Right lobe of liver (tissue), 4 donors: Measurements from ENCODE around the gene COL4A1.

Experiments used
- CTCF ChIP-seq, 4 donors: fragments of 200-600 bp in 3 of 4; fragments of 450-650 bp in 1 of 4; IDR thresholded peaks; one replicate each; pipeline versions ENCODE4 v1.5.1 to v1.8.0; 2016 to 2022; ENCODE audit warnings: antibody characterized with exemption in 4 of 4, mild to moderate bottlenecking in 2 of 4
- POLR2A ChIP-seq: fragments of 450-650 bp; IDR thresholded peaks from one replicate; pipeline ENCODE4 v1.6.1; 2017; ENCODE audit warnings: antibody characterized with exemption, mild to moderate bottlenecking
- donor health status: DM: no; HTN: no; CAD: no.
- donor health status: DM: no; HTN: no; CAD: no.
- donor health status: DM: no; HTN: yes; CAD: no.

GRCh38 chr13:110200276-110200870 lies 106.6 kb downstream of the COL4A1 start:
- no peak for TF ChIP-seq POLR2A
- no peak for TF ChIP-seq CTCF (IDR thresholded peaks at IDR 0.05)
